ENCODE measurements around the gene HOXC11. TPM values are rescaled to one million over a fixed set of nuclear protein-coding genes. Genes with fewer than 3 reads are reported as not detected.

The HOXC11 gene
- total RNA-seq (2022; extraction: Qiagen RNA extraction; ENCODE audit: low read depth): 0.36 to 0.51 TPM (median 0.47 TPM) in 5 replicates

GRCh38 chr12:53972722-53973235, at the start of gene HOXC11:
Gene HOXC11 (plus strand): TSS chr12:53973126. CDS start chr12:53973242, 116 bp downstream.

GRCh38 chr12:53938326-53939140, 34.4 kb upstream of the HOXC11 start, which contains the start of gene HOXC13:
Gene HOXC13 (plus strand): TSS chr12:53938831. CDS start chr12:53938907, 76 bp downstream.

GRCh38 chr12:53954694-53955035, 18.3 kb upstream of the HOXC11 start, which contains the start of gene HOXC12:
Gene HOXC12 (plus strand): TSS chr12:53954903. CDS start chr12:53954930, 27 bp downstream.

GRCh38 chr12:53974084-53975063, 1.4 kb downstream of the HOXC11 start, which contains the start of gene HOTAIR:
Gene HOTAIR (minus strand): TSS chr12:53974954.

GRCh38 chr12:53984901-53985691, 12.2 kb downstream of the HOXC11 start, which contains the start of gene HOXC10:
Gene HOXC10 (plus strand): TSS chr12:53985146. CDS start chr12:53985260, 114 bp downstream.

GRCh38 chr12:54000116-54001114, 27.5 kb downstream of the HOXC11 start, which contains the start of gene HOXC9:
Gene HOXC9 (plus strand): TSS chr12:54000161. CDS start chr12:54000189, 28 bp downstream.

Other genes starting within 250 kb of the HOXC11 start
- gene CALCOCO1, start 245.7 kb upstream of the HOXC11 start, total RNA-seq (2022; extraction: Qiagen RNA extraction; ENCODE audit: low read depth): 19.3 to 23.1 TPM (median 22.6 TPM) in 5 replicates
- not detected in 5 replicates for gene CISTR, start 221.1 kb upstream of the HOXC11 start, total RNA-seq (2022; extraction: Qiagen RNA extraction; ENCODE audit: low read depth)
- 5.4 to 10.5 TPM (median 9.0 TPM) in 5 replicates for gene HOXC13, start 34.3 kb upstream of the HOXC11 start, total RNA-seq (2022; extraction: Qiagen RNA extraction; ENCODE audit: low read depth)
- gene HOXC12, start 18.2 kb upstream of the HOXC11 start, total RNA-seq (2022; extraction: Qiagen RNA extraction; ENCODE audit: low read depth): not detected in 5 replicates
- 0.05 to 0.26 TPM (median 0.13 TPM) in 4 of 5 replicates, not detected in the other for gene HOTAIR, start 1.8 kb downstream of the HOXC11 start, total RNA-seq (2022; extraction: Qiagen RNA extraction; ENCODE audit: low read depth)
- gene HOXC10, start 12.0 kb downstream of the HOXC11 start, total RNA-seq (2022; extraction: Qiagen RNA extraction; ENCODE audit: low read depth): 1.5 to 3.0 TPM (median 2.7 TPM) in 5 replicates
- 7.6 to 12.5 TPM (median 11.6 TPM) in 5 replicates for gene HOXC9, start 27.0 kb downstream of the HOXC11 start, total RNA-seq (2022; extraction: Qiagen RNA extraction; ENCODE audit: low read depth)
- gene HOXC8, start 35.9 kb downstream of the HOXC11 start, total RNA-seq (2022; extraction: Qiagen RNA extraction; ENCODE audit: low read depth): 4.6 to 6.0 TPM (median 5.1 TPM) in 5 replicates
- 4.5 to 5.5 TPM (median 5.0 TPM) in 5 replicates for gene HOXC6, start 55.3 kb downstream of the HOXC11 start, total RNA-seq (2022; extraction: Qiagen RNA extraction; ENCODE audit: low read depth)
- 0.36 to 1.1 TPM (median 0.60 TPM) in 5 replicates for gene HOXC5, start 59.9 kb downstream of the HOXC11 start, total RNA-seq (2022; extraction: Qiagen RNA extraction; ENCODE audit: low read depth)
- 2.7 to 4.7 TPM (median 3.9 TPM) in 5 replicates for gene HOXC4, start 80.7 kb downstream of the HOXC11 start, total RNA-seq (2022; extraction: Qiagen RNA extraction; ENCODE audit: low read depth)
- gene SMUG1, start 215.9 kb downstream of the HOXC11 start, total RNA-seq (2022; extraction: Qiagen RNA extraction; ENCODE audit: low read depth): 28.8 to 35.2 TPM (median 33.1 TPM) in 5 replicates

Data from A549 treated with DMSO at 1 μM for 4 hours (cell line).